Amniotic stem cell (primary cell): ENCODE measurements around the gene CRYAA.
"Not testable (repeated sequence)": the region's sequence is repeated elsewhere in the genome, so short reads cannot be mapped to it uniquely, and the experiment has no call there.

Source experiments
- DNase-seq: peaks from one replicate; lab custom pipeline; 2025; lab: John Stamatoyannopoulos, UW

CRYAA gene

DNA sequence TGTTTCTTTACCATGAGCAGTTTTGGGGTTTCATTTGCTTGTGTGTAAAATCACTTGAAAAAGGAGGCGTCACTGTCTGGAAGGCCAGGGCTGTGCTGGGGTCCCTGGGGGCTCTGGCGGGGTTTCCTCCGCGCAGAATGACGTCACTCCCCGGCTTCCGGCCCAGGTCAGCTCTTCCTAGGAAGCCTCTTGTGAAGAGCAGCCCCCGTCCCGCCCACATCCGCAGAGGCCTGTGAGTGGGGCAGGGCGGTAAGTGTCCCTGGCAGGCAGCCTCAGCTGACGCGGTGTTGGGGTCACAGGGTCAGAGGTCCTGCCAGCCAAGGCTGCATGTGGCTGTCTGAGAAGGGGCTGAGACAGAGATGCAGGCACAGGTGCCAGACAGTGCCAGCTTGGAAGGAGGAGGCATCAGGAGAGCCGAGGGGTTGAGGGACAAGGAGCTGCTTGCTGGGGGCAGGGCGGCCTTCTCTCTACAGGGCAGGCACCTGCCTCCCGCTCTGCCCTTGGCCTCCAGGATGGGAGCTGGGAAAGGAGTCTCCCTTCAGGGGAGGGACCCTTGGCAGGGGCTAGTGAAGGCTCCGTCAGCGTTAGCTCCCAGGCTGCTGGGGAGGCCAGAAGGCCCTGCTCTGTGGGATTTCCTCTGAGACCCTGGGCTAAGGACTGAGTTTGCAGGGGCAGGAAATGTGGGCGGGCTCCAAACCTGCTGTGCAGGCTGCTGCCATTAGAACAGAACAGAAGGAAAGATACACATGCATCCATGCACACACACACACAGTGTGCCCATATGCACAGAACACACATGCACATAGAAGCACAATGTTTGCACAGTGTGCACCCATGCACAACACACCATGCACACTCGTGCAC lies 8.5 kb downstream of the CRYAA start:
- not testable (repeated sequence) for DNase-seq

DNA sequence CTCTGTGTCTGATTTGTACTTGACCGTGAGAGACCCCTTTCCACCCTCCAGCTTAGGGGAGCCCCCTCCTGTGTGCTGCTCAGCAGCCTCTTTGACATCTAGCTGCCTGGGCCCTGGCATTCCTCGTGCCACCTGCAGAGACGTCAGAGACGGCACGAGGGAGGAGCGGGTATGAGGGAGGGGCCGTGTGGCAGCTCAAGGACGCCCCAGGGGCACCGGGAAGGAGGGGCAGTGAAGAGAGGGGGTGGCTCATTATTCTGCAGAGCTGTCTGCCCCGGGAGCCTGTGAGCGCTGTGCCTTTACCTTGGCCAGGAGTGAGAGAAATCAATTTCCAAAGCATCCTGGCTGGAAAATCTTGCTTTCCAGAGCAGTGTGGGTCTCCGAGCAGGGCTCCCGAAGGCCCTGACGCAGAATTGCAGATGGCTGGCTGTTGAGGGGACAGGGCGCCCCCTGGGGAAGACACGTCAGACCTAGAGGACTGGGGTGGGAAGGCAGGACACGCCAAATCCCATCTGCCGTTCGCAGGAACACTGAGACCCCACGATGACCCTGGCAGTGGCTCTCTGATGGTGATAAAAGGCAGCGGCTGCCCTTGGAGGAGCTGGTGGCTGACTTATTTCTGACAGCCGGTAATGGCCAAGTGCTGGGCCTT lies 9.5 kb downstream of the CRYAA start:
- DNase-seq = not testable (repeated sequence)

DNA sequence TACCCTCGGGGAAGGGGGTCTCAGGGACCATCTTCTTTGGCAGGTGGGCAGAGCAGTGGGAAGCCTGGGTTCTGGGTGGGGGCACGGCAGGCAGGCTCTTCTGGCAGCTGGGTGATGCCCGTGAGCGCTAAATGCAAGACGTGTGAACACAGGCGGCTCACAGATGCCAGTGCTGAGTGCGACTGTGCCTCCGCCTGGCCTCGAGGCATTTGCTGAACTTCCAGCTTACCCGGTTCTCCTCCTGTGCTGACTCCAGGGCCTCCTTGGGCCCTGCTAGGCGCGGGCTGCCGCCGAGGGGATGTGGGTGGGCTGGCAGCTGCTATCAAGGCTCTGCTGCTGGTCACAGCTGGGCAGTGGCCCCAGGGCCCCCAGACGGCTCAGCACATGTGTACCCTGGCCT lies 12.2 kb downstream of the CRYAA start:
- not testable (repeated sequence) for DNase-seq

DNA sequence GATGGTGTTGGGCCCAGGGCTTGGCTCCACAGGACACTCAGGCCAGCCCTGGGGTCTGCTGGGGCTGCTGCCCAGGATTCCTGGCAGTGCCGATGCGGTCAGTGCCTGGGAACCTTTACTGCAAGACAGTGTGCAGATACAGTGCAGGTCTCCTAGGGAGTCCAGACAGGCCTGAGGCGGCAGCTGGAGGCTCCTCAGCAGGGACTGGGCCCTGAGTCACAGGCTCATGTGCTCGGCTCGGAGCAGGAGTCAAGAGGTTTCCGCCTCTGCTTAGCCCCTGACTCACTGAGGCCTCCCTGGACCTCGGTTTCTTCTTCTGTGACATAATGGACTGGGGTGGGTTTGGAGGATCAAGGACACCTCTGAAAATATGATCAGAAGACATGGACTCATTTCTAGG lies 18.5 kb downstream of the CRYAA start:
- not testable (repeated sequence) for DNase-seq

DNA sequence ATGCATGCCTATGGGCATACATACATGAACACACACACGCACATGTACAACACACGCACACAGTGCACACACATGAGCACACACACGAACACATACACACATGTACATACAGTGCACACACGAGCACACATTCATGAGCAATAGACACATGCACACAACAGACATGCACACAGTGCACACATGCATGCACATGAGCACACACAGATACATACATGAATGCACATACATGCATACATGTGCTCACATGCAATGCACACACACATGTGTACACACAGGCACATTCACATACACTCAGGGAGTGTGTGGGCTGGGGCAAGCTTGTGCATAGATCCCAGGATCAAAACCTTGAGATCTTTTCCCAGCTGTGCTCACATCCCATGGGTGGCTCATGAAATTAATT lies 18.9 kb downstream of the CRYAA start:
- no peak for DNase-seq

DNA sequence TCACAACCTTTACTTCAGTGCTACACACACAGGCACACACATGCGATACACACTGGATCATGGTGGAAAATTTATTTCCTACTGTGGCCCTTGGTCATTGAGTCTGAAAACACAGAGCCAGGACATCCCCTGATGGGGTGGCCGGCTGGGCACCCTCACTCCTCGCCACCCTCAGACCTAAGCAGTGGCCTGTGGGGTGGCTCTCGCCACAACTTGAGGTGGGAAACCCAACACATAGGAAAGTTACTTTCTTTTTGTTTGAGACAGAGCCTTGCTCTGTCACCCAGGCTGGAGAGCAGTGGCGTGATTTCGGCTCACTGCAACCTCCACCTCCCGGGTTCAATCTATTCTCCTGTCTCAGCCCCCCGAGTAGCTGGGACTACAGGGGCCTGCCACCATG lies 19.4 kb downstream of the CRYAA start:
- no peak for DNase-seq

DNA sequence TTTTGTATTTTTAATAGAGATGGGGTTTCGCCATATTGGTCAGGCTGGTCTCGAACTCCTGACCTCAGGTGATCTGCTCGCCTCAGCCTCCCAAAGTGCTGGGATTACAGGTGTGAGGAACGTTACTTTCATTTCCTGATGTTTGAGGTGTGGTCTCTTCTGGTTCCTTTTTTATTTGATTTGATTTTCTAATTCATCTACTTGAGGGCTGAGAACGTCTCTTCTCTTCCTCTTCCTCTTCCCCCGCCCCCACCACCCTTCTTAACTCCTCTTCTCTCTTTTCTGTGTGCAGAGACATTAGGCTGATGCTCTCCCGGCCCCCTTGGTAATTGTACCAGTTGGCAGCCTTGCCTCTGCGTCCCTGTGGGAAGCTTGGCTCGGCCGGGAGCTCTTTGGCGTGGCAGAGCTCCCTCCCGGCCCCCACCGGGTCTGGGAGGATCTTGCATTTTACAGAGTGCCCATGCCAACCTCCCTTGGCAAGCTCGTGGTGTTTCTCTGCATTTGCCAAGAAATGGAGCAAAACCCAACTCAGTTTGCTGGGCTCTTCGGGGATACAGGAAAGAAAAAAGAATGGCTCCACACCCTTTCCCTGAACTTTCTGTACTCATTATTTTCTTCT lies 19.9 kb downstream of the CRYAA start:
- no peak for DNase-seq

DNA sequence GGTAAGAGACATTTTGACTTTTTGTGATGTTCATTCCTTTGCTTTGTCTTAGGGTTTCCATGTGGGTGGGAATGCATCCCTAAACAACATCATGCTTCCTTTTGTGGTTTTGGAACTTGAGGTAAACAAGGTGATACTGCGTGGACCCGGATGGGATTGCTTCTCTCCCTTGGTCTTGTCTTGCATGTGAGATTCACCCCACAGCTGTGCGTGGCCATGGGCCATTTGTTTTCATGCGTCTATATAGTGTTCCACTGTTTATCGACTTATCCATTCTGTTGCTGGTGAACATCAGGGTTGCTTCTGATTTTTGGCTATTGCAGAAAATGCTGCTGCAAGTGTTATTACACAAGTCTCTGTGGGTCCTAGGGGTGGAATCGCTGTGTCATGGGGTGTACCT lies 21.1 kb downstream of the CRYAA start:
- no peak for DNase-seq

DNA sequence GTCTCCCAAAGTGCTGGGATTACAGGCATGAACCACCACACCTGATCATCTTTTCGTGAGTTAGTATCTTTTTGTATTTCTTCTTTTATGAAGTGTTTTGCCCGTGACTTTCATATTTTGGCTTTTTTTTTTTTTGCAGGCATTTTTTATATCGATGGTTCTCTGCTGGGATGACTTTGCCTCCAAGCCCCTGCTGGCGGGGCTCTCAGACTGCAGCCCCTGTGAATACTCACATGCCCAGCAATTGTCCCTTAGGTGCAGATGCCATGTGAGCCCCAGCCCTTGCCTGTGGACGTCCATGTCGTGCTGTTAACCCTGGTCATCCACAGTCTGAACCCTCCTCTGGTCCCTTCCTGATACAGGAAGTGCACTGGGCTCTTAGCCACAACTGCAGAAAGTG lies 21.7 kb downstream of the CRYAA start:
- DNase-seq = no peak

DNA sequence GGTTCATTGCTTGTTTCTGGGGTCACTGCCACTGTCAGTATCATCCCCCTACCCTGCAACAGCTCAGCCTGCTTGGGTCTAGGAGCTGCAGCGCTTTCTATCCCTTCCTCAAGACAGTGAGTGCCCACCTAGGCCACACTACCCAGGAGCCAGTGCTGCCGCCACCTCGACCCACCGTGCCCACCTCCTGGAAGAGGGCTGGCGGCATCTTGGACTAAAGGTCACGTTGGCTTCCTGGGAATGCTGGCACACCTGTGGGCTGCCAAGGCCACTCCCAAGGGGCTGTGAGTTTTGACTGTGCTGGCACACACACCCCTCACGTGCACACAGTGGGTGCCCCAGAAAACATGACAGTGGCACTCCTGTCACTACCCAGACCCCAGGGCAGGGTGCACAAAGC lies 22.1 kb downstream of the CRYAA start:
- no peak for DNase-seq

DNA sequence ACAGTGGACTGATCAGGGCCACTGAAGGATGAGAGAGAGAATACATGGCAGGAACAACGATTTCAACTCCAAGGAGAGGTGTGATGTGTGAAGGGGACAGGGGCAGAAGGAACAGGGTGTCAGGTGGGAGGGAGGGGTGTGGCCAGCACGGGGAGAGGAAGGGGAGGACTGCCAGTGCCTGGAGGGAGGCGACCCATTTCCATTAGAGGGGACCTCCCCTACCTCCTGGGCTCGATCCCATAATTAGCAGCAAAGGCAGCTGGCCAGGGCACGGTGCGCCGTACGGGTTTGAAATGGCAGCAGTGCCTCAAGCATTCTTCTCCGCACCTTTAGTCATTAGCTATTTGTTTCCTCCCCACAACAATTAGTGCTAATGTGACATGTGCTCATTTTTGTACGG lies 22.7 kb downstream of the CRYAA start:
- DNase-seq = no peak

DNA sequence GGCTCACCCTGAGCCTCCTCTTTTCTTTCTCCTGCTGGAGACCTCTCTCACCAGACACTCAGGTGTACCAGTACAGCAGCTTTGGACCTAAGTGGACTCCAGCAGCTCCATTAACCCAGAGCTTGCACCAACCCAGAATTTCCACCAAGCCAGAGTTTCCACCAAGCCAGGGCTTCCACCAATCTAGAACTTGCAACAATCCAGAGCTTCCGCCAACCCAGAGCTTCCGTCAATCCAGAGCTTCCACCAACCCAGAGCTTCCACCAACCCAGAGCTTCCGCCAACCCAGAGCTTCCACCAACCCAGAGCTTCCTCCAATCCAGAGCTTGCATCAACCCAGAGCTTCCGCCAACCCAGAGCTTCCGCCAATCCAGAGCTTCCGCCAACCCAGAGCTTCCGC lies 23.2 kb downstream of the CRYAA start:
- DNase-seq = no peak

DNA sequence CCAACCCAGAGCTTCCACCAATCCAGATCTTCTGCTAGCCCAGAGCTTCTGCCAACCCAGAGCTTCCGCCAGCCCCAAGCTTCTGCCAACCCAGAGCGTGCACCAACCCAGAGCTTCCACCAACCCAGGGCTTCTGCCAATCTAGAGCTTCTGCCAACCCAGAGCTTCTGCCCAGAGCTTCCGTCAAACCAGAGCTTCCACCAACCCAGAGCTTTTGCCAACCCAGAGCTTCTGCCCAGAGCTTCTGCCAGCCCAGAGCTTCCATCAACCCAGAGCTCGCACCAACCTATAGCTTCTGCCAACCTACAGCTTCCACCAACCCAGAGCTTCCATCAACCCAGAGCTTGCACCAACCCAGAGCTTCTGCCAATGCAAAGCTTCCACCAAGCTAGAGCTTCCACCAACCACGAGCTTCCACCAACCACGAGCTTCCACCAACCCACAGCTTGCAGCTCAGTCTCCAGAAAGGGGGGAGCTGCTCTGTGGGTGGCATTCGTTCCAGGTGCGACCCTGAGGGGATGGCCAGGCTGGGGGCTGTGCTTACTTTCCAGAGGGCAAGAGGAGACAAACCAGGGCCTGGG lies 23.8 kb downstream of the CRYAA start:
- DNase-seq = no peak

DNA sequence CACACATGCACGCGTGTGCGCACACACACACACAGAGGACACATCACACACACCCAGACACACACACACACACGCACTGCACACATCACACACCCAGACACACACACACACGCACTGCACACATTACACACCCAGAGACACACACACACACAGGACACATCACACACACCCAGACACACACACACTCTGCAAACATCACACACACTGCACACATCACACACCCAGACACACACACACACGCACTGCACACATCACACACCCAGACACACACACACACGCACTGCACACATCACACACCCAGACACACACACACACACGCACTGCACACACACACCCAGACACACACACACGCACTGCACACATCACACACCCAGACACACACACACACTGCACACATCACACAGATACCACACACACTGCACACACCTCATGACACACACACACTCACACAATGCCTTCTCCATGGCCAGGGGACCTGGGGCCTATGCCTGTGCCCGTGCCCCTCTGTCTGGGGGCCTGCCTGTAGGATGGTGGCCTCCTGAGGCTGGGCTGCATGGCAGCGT lies 24.4 kb downstream of the CRYAA start:
- DNase-seq = no peak

DNA sequence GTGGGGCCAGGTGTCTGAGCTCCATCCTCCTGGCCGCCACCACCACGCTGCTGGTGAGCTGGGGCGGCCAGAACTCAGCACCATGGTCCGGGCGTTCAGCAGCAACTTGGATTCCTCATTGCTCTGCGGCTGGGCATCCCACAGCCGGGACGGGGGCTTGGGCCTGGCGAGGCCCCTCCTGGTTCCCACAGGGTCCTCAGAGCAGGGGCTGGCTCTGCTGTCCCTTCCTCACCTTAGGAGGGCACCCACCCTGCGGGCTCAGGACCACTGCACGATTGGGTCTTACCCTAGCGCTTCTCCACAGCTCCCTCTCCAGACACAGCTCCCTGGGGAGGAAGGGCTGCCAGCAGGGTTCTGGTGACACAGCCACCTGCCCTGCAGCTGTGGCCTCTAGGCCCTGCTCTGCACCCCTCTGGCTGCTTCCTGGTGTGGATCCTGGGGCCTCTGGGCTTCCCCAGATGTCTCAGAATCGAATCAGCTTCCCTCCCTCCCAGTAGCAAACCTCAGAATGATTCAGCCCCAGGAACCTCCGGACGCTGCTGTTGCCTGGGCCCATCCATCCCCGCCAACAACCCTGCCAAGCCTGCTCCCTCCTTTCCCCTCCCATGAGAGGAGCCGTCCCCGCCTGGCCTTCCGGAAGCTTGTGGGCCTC lies 25.0 kb downstream of the CRYAA start:
- DNase-seq = peak; percentile 25

DNA sequence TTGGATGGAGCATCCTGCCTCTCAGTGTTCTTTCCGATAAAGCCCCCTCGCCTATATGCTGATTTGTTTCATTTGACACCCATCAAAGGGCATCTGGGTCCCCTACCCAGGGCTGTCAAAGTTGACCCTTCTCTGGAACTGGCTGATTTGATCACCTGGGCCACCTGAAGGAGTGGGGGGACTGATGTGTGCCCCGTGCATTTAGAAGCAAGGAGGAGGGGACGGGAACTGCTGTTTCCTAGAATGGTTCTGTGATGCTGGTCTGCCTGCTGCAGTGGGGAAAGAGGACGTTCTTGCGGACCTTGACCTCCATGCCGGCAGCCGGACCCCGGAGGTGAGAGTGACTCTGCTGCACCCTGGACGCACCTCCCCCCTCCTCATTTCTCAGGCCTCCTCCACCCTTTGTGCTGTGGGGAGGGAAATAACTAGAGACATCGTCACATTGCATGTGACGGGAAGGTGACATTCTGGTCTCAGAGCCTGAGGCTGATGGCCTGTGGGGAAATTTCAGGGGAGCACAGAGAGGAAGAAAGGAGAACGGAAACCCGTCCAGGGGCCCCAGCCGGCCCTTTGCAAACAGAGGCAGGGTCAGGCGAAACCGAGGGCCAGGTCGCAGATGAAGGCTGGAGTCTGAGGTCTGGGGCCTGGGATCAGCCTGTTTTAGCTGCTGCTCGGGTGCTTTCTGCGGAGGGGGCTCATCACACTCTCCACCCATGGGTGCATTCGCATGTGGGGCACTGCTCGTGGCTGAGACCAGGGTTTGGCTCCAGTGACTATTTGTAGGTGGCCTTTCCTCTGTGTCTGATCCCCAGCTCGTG lies 25.7 kb downstream of the CRYAA start:
- DNase-seq = no peak

DNA sequence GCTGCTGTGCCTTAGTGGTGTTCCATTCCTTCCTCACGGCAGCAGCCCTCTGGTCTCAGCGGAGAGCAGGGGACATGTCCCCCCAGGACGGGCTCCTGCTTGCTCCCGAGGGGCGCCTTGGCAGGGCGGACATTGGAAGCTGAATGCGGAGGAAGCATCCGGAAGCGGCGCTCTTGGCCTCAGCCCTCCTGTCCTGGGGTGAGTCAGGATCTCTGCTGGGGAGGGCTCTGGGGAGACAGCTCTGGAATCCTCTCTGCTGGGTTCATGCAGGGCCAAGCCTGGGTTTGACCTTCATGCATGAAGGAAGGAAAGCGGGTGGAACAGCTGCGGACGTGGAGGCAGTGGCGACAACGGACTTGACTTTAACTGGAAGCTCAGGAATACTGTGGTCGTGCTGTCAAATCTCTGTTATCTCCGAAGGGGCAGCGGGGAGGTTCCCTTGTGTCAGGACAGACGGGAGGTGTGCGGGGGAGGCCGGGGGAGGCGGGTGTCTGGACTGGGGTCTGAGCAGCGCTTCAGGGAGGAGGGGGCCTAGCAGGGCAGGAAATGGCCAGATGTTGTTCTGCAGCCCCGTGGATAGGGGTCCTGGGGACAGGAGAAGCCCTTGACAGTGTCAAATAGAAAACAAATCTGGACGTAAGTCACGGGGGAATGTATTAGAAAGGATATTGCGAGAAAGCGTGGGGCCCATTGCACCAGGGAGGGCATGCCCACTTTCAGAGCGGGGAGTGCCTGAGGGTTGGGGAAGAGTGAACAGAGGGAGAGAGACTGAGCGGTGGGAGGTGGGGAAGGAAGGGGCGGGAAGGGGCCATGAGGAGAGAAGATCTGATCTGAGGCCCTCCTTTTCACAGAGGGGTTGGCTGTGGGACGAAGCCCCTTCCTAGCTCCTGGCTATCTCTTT lies 26.6 kb downstream of the CRYAA start:
- DNase-seq = no peak

DNA sequence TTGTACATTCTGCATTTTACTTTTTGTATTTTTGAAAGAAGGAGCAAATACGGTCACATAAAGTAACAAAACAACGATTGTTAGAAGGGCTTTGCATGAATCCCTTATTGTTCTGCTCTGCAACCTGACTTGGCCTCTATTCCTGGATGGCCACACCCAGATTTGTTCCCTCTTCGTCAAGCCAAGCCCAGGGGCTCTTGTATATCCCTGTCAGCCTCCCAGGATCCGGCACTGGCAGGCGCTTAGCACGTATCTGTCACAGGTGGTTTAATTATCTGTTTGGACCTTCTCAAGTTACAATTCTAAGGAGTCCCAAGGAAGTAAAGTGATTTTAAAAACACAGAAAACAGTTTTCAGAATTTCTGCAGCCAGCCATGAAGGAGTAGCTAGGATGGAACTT lies 28.0 kb downstream of the CRYAA start:
- DNase-seq = no peak

DNA sequence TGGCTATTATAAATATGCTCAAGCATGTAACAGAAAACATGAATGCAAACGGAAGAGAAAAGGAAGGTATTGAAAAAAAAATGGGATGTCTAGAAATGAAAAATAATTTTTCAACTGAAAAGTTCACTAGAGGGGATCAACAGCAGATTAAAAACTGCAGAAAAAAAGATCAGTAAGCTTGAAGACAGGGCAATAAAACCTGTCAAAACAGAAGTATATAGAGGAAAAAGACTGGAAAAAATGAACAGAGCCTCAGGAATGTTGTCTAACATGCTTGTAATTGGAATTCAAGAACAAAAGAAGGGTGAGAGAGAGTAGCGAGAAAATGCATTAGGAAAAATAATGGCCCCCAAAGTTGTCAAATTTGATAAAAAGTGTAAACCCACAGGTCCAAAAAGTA lies 29.6 kb downstream of the CRYAA start:
- no peak for DNase-seq

DNA sequence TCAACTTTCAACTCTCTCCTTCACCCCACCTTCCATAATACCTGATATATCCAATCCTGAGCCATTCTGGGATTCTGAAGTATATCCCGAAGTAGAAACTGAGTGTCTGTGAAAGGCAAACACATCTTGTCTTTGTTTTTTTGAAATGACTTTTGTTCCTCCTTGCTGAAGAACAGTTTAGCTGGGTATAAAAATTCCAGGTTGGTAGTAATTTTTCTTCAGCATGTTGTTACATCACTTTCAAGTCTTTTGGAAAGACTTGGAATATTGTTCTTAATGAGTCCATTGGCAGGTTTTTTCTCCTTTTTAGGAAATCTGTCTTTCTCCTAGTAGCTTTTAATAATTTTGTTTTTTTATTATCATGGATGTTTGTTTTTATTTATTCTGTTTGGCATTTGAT lies 32.7 kb downstream of the CRYAA start:
- DNase-seq = no peak
